ENCODE results near the gene FUT8.
A peak's percentile ranks its signal among the peaks of the same experiment; 100 is the strongest.

The FUT8 gene

DNA sequence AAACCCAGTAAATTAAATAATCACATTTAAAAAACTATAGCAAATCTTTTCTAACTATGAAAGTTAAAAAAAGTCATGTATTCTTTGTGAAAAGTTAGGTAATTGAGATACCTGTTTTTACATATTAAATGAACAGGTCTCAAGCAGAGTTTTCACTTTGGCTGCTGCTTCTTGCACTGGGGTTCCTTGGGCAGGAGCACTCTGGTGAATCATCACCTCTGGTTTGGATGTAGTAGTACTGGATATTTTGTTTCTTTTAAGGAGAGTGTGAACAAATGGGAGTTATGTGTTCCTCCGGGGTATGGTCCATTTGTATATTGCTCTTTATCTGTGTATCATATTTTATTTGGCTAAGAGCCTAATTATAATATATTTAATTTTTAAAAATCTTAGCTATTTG lies 82.7 kb downstream of the FUT8 start:
- peak; percentile 14 for DNase-seq (ENCODE audit: low read depth)

DNA sequence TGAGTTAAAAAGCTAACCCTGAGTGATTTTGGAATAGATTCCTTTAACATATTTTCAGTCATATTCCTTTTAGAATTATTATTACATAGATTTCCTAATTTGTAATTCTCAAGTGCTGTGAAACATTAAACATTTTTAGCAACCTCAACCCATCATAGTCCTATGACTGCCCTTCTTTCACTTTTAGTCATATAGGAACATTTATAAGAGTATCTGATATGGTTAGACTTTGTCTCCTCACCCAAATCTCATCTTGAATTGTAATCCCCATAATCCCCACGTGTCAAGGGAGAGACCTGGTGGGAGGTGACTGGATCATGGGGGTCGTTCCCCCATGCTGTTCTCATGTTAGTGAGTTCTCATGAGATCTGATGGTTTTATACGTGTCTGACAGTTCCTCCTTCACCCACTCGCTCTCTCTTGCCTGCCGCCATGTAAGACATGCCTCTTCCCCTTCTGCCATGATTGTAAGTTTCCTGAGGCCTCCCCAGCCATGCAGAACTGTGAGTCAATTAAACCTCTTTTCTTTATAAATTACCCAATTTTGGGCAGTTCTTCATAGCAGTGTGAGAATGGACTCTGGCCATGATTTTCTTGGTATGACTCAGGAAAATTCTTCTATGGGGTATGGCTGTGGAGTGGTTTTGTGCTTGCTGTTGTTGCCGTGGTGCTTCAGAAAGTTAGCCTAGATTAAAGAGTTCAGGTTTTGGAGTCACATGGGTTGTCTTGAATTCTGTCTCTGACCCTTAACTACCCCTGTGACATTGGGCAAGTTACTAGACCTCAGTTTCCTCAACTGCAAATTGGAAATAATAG lies 83.9 kb downstream of the FUT8 start:
- DNase-seq (ENCODE audit: low read depth) = no peak

- no peak for DNase-seq (ENCODE audit: low read depth)
Observed at GRCh38 chr14:65499138-65499537, 86.6 kb downstream of the FUT8 start.

GRCh38 chr14:65500075-65500474 lies 87.5 kb downstream of the FUT8 start:
- DNase-seq (ENCODE audit: low read depth) = no peak

GRCh38 chr14:65501328-65501727 lies 88.8 kb downstream of the FUT8 start:
- no peak for DNase-seq (ENCODE audit: low read depth)

- peak; percentile 30 for DNase-seq (ENCODE audit: low read depth)
Observed at GRCh38 chr14:65502676-65503124, 90.2 kb downstream of the FUT8 start.

DNA sequence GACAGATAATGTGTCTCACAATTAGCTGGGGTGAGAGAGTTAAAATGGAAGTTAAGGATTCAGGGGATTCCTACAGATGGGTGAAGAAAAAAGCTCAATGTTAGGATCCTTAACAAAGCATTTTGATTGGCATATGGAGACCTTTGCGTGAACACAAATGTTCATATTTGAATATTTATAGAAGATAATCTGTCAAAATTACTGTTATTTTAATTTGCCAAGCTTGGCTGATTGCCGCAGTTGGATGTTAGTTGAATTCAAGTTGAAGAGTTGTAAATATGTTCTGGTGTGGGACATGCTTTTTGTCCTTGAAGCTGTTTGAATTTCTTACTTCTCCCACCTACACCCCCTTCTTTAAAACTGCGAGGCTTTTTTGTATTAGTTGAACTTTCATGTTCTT lies 91.2 kb downstream of the FUT8 start:
- DNase-seq (ENCODE audit: low read depth) = no peak

DNA sequence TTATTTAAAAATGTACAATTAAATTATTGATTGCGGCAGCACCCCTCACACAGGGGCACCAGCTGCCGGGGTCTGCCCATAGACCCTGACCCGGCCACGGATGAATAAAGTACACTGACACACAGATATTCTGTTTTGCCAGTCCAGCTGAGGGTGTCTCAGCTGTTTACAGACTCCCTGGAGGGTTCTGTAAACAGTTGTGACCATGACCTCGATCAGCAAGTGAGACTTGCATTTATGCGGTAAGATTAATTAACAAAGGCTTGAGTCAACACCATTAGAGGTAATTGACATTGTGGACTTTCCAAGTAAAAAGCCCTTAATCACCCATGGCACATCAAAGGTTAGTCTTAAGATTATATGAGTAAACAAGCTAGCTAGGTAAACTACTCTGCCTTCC lies 94.3 kb downstream of the FUT8 start:
- no peak for DNase-seq (ENCODE audit: low read depth)

GRCh38 chr14:65509842-65510241 lies 97.3 kb downstream of the FUT8 start:
- DNase-seq (ENCODE audit: low read depth) = no peak

DNA sequence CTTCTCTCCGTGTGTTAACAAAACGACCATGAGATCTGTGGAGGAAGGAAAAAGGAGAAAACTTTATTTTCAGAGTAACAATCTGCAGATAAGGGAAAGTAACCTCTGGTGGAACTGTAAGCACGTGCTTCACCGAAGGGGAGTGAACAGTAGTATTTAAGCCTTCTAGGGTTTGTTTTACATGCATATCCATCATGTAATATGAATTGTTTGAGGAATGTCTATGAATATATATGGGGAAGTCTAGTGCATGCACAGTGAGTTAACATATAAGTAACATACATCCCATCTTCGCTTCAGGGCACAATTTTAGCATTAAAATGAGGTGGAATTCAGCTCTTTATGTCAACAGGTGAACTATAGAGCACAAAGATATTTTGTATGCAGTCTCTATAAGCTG lies 101.1 kb downstream of the FUT8 start:
- DNase-seq (ENCODE audit: low read depth) = no peak

DNA sequence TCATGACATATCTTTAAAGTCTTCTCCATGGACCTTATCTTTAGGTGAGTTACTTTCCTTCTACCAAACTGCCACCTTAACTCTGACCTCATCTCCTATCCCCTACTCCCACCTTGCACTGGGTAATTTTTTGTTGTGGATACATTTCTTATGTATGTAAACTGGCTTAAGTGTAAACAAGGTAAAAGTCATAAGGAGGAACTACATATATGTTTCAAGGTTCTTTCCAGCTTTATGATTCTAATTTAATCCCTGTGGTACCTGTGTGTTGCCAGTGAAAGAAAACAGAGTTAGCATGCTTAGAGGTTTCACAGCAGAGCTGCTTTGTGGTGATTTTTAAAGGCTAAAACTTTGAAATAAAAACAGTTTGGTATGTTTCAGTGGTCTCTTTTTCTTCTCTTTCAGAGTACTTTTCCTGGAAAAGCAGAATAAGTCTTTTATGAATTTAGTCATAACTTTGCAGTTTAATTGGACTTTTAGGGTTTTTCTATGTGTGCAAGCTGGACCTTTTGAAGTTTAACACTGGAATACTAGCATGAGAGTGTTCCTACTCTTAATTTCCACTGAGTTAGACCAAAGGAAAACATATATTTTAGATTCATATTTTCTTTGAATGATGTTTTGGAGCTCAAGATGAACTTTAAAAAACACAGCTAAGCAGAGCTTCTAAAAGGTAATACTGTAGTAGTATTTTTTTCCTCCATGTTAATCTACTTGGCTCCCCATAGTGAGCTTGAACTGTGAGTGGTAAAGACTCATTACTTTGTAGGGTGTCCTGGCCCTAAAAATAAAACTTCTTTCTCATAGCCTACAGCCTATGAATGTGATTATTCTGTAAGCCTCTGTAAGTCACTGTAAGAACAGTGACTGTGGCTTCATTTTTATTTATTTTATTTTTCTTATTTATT lies 105.4 kb downstream of the FUT8 start:
- DNase-seq (ENCODE audit: low read depth) = no peak

GRCh38 chr14:65528069-65528468 lies 115.5 kb downstream of the FUT8 start:
- DNase-seq (ENCODE audit: low read depth) = no peak

GRCh38 chr14:65531148-65531547 lies 118.6 kb downstream of the FUT8 start:
- no peak for DNase-seq (ENCODE audit: low read depth)

GRCh38 chr14:65533736-65534404 lies 121.3 kb downstream of the FUT8 start:
- DNase-seq (ENCODE audit: low read depth) = no peak

GRCh38 chr14:65536781-65537423 lies 124.4 kb downstream of the FUT8 start:
- no peak for DNase-seq (ENCODE audit: low read depth)

- no peak for DNase-seq (ENCODE audit: low read depth)
Observed at GRCh38 chr14:65548878-65549277, 136.3 kb downstream of the FUT8 start.

- DNase-seq (ENCODE audit: low read depth) = no peak
Observed at GRCh38 chr14:65549429-65549828, 136.9 kb downstream of the FUT8 start.

- no peak for DNase-seq (ENCODE audit: low read depth)
Observed at GRCh38 chr14:65550779-65551643, 138.5 kb downstream of the FUT8 start.

DNA sequence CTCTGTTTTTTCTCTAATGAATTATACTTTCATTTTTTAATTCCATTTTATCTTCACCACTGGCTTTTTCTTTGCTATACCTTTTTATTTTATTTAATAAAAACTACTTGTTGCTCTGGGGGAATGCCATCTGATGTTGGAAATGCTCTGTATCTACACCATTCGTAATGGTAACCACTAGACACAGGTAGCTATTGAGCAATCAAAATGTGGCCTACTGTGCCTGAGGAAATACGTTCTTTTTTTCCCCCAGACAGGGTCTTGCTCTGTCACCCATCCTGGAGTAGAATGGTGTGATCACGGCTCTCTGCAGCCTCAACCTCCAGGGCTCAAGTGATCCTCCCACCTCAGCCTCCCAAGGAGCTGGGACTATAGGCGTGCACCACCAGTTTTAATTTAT lies 140.2 kb downstream of the FUT8 start:
- DNase-seq (ENCODE audit: low read depth) = no peak

GRCh38 chr14:65554837-65555236 lies 142.3 kb downstream of the FUT8 start:
- no peak for DNase-seq (ENCODE audit: low read depth)

- DNase-seq (ENCODE audit: low read depth) = no peak
Observed at GRCh38 chr14:65555358-65555757, 142.8 kb downstream of the FUT8 start.
